Gastrocnemius medialis (tissue), 4 donors: ENCODE measurements around the gene TMPRSS3.

Source experiments
- CTCF ChIP-seq, 5 experiments: fragments of 450-650 bp in 3 of 5; fragments of 200-600 bp in 2 of 5; sonication (generic) in 2 of 5; IDR thresholded peaks in 4 of 5; conservative IDR thresholded peaks in 1 of 5; 1 replicate in 4 of 5; 2 replicates in 1 of 5; pipeline ENCODE4 v1.5.1; 2016 to 2019; ENCODE audit warnings: antibody characterized with exemption in 5 of 5, mild to moderate bottlenecking in 3 of 5, moderate library complexity in 3 of 5
- POLR2A ChIP-seq, 2 donors: fragments of 450-650 bp; IDR thresholded peaks; one replicate each; pipeline ENCODE4 v1.6.1; 2017; ENCODE audit warnings: antibody characterized with exemption in 2 of 2, mild to moderate bottlenecking in 2 of 2, moderate library complexity in 2 of 2

- TF ChIP-seq CTCF (IDR thresholded peaks at IDR 0.05 in 4 of 5, conservative IDR thresholded peaks at IDR 0.05 in 1 of 5) (no peak), POLR2A (IDR thresholded peaks at IDR 0.05) (no peak)
Measured at GRCh38 chr21:42343101-42343500, 52.8 kb downstream of the TMPRSS3 start.
